K562 (cell line): ENCODE measurements around the gene OSBPL7. TPM values are rescaled to one million over a fixed set of nuclear protein-coding genes. Genes with fewer than 3 reads are reported as not detected.

Source experiments
- ATAC-seq: fragments of 200-7000 bp; cut with Tn5 transposase; 3 replicates; pipeline ENCODE4 v1.9.1; 2020; ENCODE audit warnings: moderate library complexity
- BruUV-seq: library from RNA; stranded (reverse); fragments of 400-500 nt; replicated peaks from 2 replicates; lab custom pipeline; 2021; lab: Mats Ljungman, UMichigan
- CTCF ChIA-PET: fragments of 300-600 bp; formaldehyde crosslinking; extraction: SDS; loops from one replicate; lab custom pipeline; 2021; ENCODE audit warnings: low intra/inter-chr PET ratio; lab: Yijun Ruan, JAX
- POLR2A ChIA-PET: fragments of 300-600, 350-650 bp; sonication (Branson Sonifier 250); formaldehyde crosslinking; extraction: SDS; loops from one replicate; lab custom pipeline; 2021; ENCODE audit warnings: antibody characterized with exemption, inconsistent platforms; lab: Yijun Ruan, JAX
- DNase-seq, 4 experiments: peaks; one replicate each; pipeline versions ENCODE4 v3.0.0 to v3.0.0-alpha.2; 2011 to 2018; ENCODE audit warnings: low spot score in 3 of 4, mixed read lengths in 3 of 4; ENCODE audit errors: extremely low read depth in 1 of 4
- FAIRE-seq: peaks from 2 replicates; lab custom pipeline; 2011; peaks lifted over from hg19 to GRCh38; lab: Jason Lieb, UNC
- H2AFZ ChIP-seq: 2 replicates; pipeline ENCODE4 v1.6.0; 2011; ENCODE audit warnings: low read depth, low read length, control low read depth, inconsistent platforms
- H3K27ac ChIP-seq: fragments of 200-600 bp; 3 replicates; pipeline ENCODE4 v1.8.0; 2011; ENCODE audit warnings: low read depth, mild to moderate bottlenecking, control low read depth, inconsistent platforms, low read length, moderate library complexity, mixed read lengths; ENCODE audit errors: extremely low read depth
- H3K27me3 ChIP-seq, 2 experiments: fragments of 300-600 bp in 1 of 2; 2 replicates in 1 of 2; 3 replicates in 1 of 2; pipeline versions ENCODE4 v1.6.0 to v1.8.0; 2011; ENCODE audit warnings: inconsistent platforms in 2 of 2, low read length in 2 of 2, mild to moderate bottlenecking in 1 of 2, mixed read lengths in 1 of 2, moderate library complexity in 1 of 2; ENCODE audit not compliant: control insufficient read depth in 2 of 2, insufficient read depth in 2 of 2
- H3K36me3 ChIP-seq: fragments of 300-600 bp; 3 replicates; pipeline ENCODE4 v1.8.0; 2011; ENCODE audit warnings: mild to moderate bottlenecking, low read length, inconsistent platforms; ENCODE audit not compliant: control insufficient read depth, insufficient read depth
- H3K4me1 ChIP-seq, 2 experiments: fragments of 200-600 bp in 1 of 2; replicated peaks in 1 of 2; 2 replicates in 1 of 2; 3 replicates in 1 of 2; pipeline versions ENCODE4 v1.5.1 to v1.8.0; 2011; ENCODE audit warnings: inconsistent platforms in 2 of 2, low read length in 2 of 2, mild to moderate bottlenecking in 1 of 2, mixed read lengths in 1 of 2, moderate library complexity in 1 of 2; ENCODE audit not compliant: control insufficient read depth in 2 of 2, insufficient read depth in 2 of 2
- H3K4me2 ChIP-seq: 2 replicates; pipeline ENCODE4 v1.6.1; 2011; ENCODE audit warnings: low read length, control low read depth, inconsistent platforms, mixed read lengths; ENCODE audit not compliant: insufficient read depth
- H3K4me3 ChIP-seq: fragments of 200-600 bp; sonication (generic), shearing (Covaris generic); 2 replicates; pipeline ENCODE4 v1.5.1; 2016; ENCODE audit warnings: control low read depth, inconsistent platforms
- H3K79me2 ChIP-seq: fragments of 200-600 bp; 3 replicates; pipeline ENCODE4 v1.8.0; 2011; ENCODE audit warnings: low read length, inconsistent platforms; ENCODE audit not compliant: control insufficient read depth, insufficient read depth
- H3K9ac ChIP-seq, 2 experiments: 2 replicates each; pipeline versions ENCODE4 v1.6.0 to v1.6.1; 2011; ENCODE audit warnings: low read depth in 2 of 2, low read length in 2 of 2, control low read depth in 1 of 2, inconsistent platforms in 1 of 2, mild to moderate bottlenecking in 1 of 2, mixed read lengths in 1 of 2; ENCODE audit not compliant: insufficient read depth in 1 of 2
- H3K9me1 ChIP-seq: one replicate; pipeline ENCODE4 v1.6.0; 2011; ENCODE audit warnings: inconsistent platforms, mild to moderate bottlenecking, low read length, moderate library complexity; ENCODE audit not compliant: control insufficient read depth, insufficient read depth
- H3K9me3 ChIP-seq: replicated peaks from 2 replicates; pipeline ENCODE4 v1.5.1; 2011; ENCODE audit warnings: low read depth, low read length, inconsistent platforms; ENCODE audit not compliant: control insufficient read depth, insufficient read depth
- H4K20me1 ChIP-seq: replicated peaks from 2 replicates; pipeline ENCODE4 v1.6.1; 2011; ENCODE audit warnings: low read length, inconsistent platforms, mixed read lengths; ENCODE audit not compliant: control insufficient read depth, insufficient read depth
- CTCF ChIP-seq, 3 experiments: IDR thresholded peaks in 2 of 3; conservative IDR thresholded peaks in 1 of 3; 2 replicates each; pipeline ENCODE4 v1.5.1; 2011 to 2012; ENCODE audit warnings: low read length in 3 of 3, mild to moderate bottlenecking in 3 of 3, control low read depth in 2 of 3, improper control_type of control experiment in 1 of 3, inconsistent platforms in 1 of 3, low read depth in 1 of 3, mixed read lengths in 1 of 3, moderate library complexity in 1 of 3; ENCODE audit not compliant: insufficient read depth in 2 of 3
- ELF2 ChIP-seq: fragments of 250-450 bp; sonication (Bioruptor Pico); IDR thresholded peaks from 2 replicates; pipeline ENCODE4 v1.5.0; 2021; ENCODE audit warnings: mild to moderate bottlenecking
- HDAC8 ChIP-seq: fragments of 450-650 bp; IDR thresholded peaks from 2 replicates; pipeline ENCODE4 v1.6.1; 2016; ENCODE audit warnings: mild to moderate bottlenecking, missing genetic modification characterization, moderate library complexity, missing compliant biosample characterization
- REST ChIP-seq, 2 experiments: fragments of 450-650 bp; formaldehyde crosslinking in 1 of 2; IDR thresholded peaks; 2 replicates each; pipeline versions ENCODE4 v1.4.0 to v1.6.1; 2014 to 2020; ENCODE audit warnings: mild to moderate bottlenecking in 2 of 2, borderline replicate concordance in 1 of 2, low read depth in 1 of 2
- TSC22D4 ChIP-seq: fragments of 450-650 bp; IDR thresholded peaks from 2 replicates; pipeline ENCODE4 v1.6.1; 2016; ENCODE audit warnings: missing genetic modification characterization, missing biosample characterization, control low read depth
- ZBTB5 ChIP-seq: fragments of 450-650 bp; IDR thresholded peaks from 2 replicates; pipeline ENCODE4 v1.6.1; 2017; ENCODE audit warnings: antibody characterized with exemption
- WGBS: fragments of 100-300 bp; shearing (Covaris generic); methylation state at CpG from one replicate; pipeline ENCODE4 v1.1.6; 2016; ENCODE audit warnings: low coverage, mixed read lengths; ENCODE audit not compliant: insufficient coverage; ENCODE audit errors: missing lambda C conversion rate; 5-methylcytosine and 5-hydroxymethylcytosine counted together
- in situ Hi-C: fragments of 300-500 bp; cut with MboI; formaldehyde crosslinking; loops from 4 replicates; pipeline ENCODE4 v1.15.0; 2018; ENCODE audit warnings: inconsistent platforms, mixed read lengths
- intact Hi-C: fragments of 100-400 bp; cut with micrococcal nuclease; formaldehyde crosslinking; loops from 2 replicates; pipeline ENCODE4 v1.14.2; 2022
- polyA plus RNA-seq, 8 experiments: library from polyadenylated mRNA; depleted of rRNA in 4 of 8; stranded (reverse) in 5 of 8; unstranded in 3 of 8; fragments of >200 nt; fragmentation: Nextera tagmentation in 2 of 8; fragmentation: Illumina TruSeq in 1 of 8; extraction: Ambion mirVana in 2 of 8; extraction: Trizol in 1 of 8; gene quantifications; 2 replicates each; pipeline versions ENCODE4 v1.2.1 to v1.2.3, GENCODE V29; 2011 to 2014; ENCODE audit warnings: inconsistent platforms in 1 of 8, missing spikeins in 1 of 8
- total RNA-seq, 7 experiments: library from RNA; depleted of rRNA in 6 of 7; stranded (reverse); fragments of >200 nt in 6 of 7; fragmentation: Illumina TruSeq in 2 of 7; extraction: Trizol in 2 of 7; gene quantifications; 2 replicates each; pipeline versions ENCODE4 v1.2.1 to v1.2.3, GENCODE V29; 2011 to 2021; ENCODE audit warnings: low replicate concordance in 1 of 7

Gene OSBPL7
- total and polyA plus RNA-seq, 9 of the 15 experiments (the other 6 are each of a cell fraction or from before 2014, with no cell fraction given) = 0.32 to 11.9 (median 5.8) TPM

GRCh38 chr17:47844814-47845715 is 23.5 kb upstream of the OSBPL7 start:
- H3K36me3 ChIP-seq = no peaks in the 10 kb centered on the region; the same call in 2 of the 3 replicates
- H3K9me1 ChIP-seq = no peaks in the 10 kb centered on the region
- H3K4me1 ChIP-seq = peaks cover 41 to 56% of the 10 kb centered on the region in 2 experiments
- H3K9me3 ChIP-seq = no peaks in the 10 kb centered on the region
- no TSS peak for BruUV-seq
- H3K27ac ChIP-seq = no peak overlapping the region
- ChIA-PET CTCF (interaction anchor here (4.2 to 5.9 kb wide), 2 partner anchors 45 to 49 kb away, joined by 26 to 171 read pairs; no protein-coding TSS in a partner anchor), POLR2A (interaction anchor here (0.5 to 2.6 kb wide), 10 partner anchors 8 to 246 kb away, joined by 3 to 18 read pairs (median 3); partner anchors contain the start of gene SP2)
- FAIRE-seq = peak; percentile 70
- peak in 3 of 4 experiments; percentile 28 to 51 (median 35) for DNase-seq
- no peak overlapping the region; the same call in 1 of the 2 replicates for H3K4me2 ChIP-seq
- H4K20me1 ChIP-seq = no peaks in the 10 kb centered on the region
- ATAC-seq = no peak
- H3K79me2 ChIP-seq = peaks cover 21% of the 10 kb centered on the region
- H3K4me3 ChIP-seq = no peak overlapping the region
- no peaks in the 10 kb centered on the region for H3K27me3 ChIP-seq
- 25% methylated on average over 2 of the region's 4 CpGs for WGBS
- intact Hi-C loops = loop anchor here (10.0 kb wide), 1 partner anchor 290 kb away; no protein-coding TSS in a partner anchor
- H3K9ac ChIP-seq = peak overlapping the region in 1 of 2 experiments; percentile 63; a peak in 1 of 4 replicates
- no peak overlapping the region for H2AFZ ChIP-seq
- in situ Hi-C loops = loop anchor here (5.0 kb wide), 2 partner anchors 47 to 172 kb away; no protein-coding TSS in a partner anchor
- TF ChIP-seq ZBTB5 (no peak), HDAC8 (tag) (no peak), ELF2 (CRISPR knock-in tag) (no peak), TSC22D4 (tag) (no peak), CTCF (IDR thresholded peaks at IDR 0.05 in 2 of 3, conservative IDR thresholded peaks at IDR 0.05 in 1 of 3; ENCODE audit: insufficient read depth in 2 of 3, low read depth in 1 of 3, low read length in 3 of 3) (peak; percentile 34 to 58 (median 57); a peak in 5 of 6 replicates), REST (IDR thresholded peaks at IDR 0.05; ENCODE audit: borderline replicate concordance) (0 out of 2 replicates have a peak, but pooled peaks have one; percentile 16), REST (CRISPR knock-in tag; IDR thresholded peaks at IDR 0.05; ENCODE audit: low read depth) (no peak)
